Gastroesophageal sphincter (tissue), 4 donors: ENCODE results near the gene MGST1. TPM values are rescaled to one million over a fixed set of nuclear protein-coding genes. Genes with fewer than 3 reads are reported as not detected.

ENCODE experiments used
- ATAC-seq: fragments of 150-250 bp; one replicate; pipeline ENCODE4 v1.9.1; 2016; ENCODE audit warnings: mild to moderate bottlenecking, moderate library complexity
- H3K27ac ChIP-seq, 4 donors: fragments of 200-600 bp; sonication (generic) in 3 of 4; 1 replicate in 3 of 4; 2 replicates in 1 of 4; pipeline ENCODE4 v1.5.1; 2016 to 2019
- H3K27me3 ChIP-seq: fragments of 200-600 bp; sonication (generic); one replicate; pipeline ENCODE4 v1.5.1; 2019
- H3K36me3 ChIP-seq, 2 donors: fragments of 200-600 bp; sonication (generic); one replicate each; pipeline ENCODE4 v1.5.1; 2019; ENCODE audit warnings: control low read depth in 1 of 2
- H3K4me1 ChIP-seq, 3 donors: fragments of 200-600 bp; sonication (generic); 1 replicate in 2 of 3; 2 replicates in 1 of 3; pipeline ENCODE4 v1.5.1; 2016 to 2019; ENCODE audit warnings: control low read depth in 2 of 3
- H3K4me3 ChIP-seq, 2 donors: fragments of 200-600 bp; sonication (generic); one replicate each; pipeline ENCODE4 v1.5.1; 2019; ENCODE audit warnings: mild to moderate bottlenecking in 1 of 2, moderate library complexity in 1 of 2
- H3K9me3 ChIP-seq, 3 donors: fragments of 200-600 bp; sonication (generic); one replicate each; pipeline ENCODE4 v1.5.1; 2017 to 2019; ENCODE audit warnings: control low read depth in 2 of 3
- CTCF ChIP-seq, 4 experiments: fragments of 200-600 bp in 2 of 4; fragments of 450-650 bp in 2 of 4; sonication (generic) in 1 of 4; IDR thresholded peaks; one replicate each; pipeline ENCODE4 v1.5.1; 2017 to 2019; ENCODE audit warnings: antibody characterized with exemption in 4 of 4, mild to moderate bottlenecking in 2 of 4, moderate library complexity in 2 of 4
- EP300 ChIP-seq: sonication (generic); formaldehyde crosslinking; IDR thresholded peaks from one replicate; pipeline ENCODE4 v1.6.1; 2017; ENCODE audit warnings: antibody characterized with exemption, mild to moderate bottlenecking
- POLR2A ChIP-seq, 2 donors: fragments of 450-650 bp; IDR thresholded peaks; one replicate each; pipeline ENCODE4 v1.6.1; 2017; ENCODE audit warnings: antibody characterized with exemption in 2 of 2, mild to moderate bottlenecking in 2 of 2, moderate library complexity in 1 of 2
- POLR2AphosphoS5 ChIP-seq: sonication (generic); formaldehyde crosslinking; IDR thresholded peaks from one replicate; pipeline ENCODE4 v1.6.1; 2017; ENCODE audit warnings: antibody characterized with exemption
- WGBS, 2 donors: methylation state at CpG; one replicate each; pipeline ENCODE4 v1.1.5; 2018; ENCODE audit warnings: low coverage in 1 of 2; 5-methylcytosine and 5-hydroxymethylcytosine counted together
- total RNA-seq, 4 donors: library from RNA; depleted of rRNA; stranded (reverse); fragments of >200 nt; gene quantifications; one replicate each; pipeline ENCODE4 v1.1.0, GENCODE V29; 2016

MGST1 gene
- total RNA-seq, 4 donors from 2014 or later, result 11.8 to 59.1 (median 45.1) TPM

- H3K4me1 ChIP-seq, result no peaks in the 10 kb centered on the region
- H3K36me3 ChIP-seq, result no peaks in the 10 kb centered on the region
- TF ChIP-seq POLR2A (IDR thresholded peaks at IDR 0.05) (no peak), EP300 (no peak)
- no peak overlapping the region for H3K4me3 ChIP-seq
- no peaks in the 10 kb centered on the region for H3K9me3 ChIP-seq
- ATAC-seq, result no peak
- 100% methylated on average over 1 to 2 of the region's 2 CpGs for WGBS, 2 donors
- no peak overlapping the region for H3K27ac ChIP-seq
- H3K27me3 ChIP-seq, result no peaks in the 10 kb centered on the region
These were observed 15.4 kb upstream of the MGST1 start for GRCh38 chr12:16331998-16332397.

- H3K4me1 ChIP-seq, result no peaks in the 10 kb centered on the region
- no peak overlapping the region for H3K27ac ChIP-seq
- ATAC-seq, result no peak
- TF ChIP-seq POLR2AphosphoS5 (no peak), POLR2A (IDR thresholded peaks at IDR 0.05) (no peak), CTCF (IDR thresholded peaks at IDR 0.05) (no peak), EP300 (no peak)
- no peak overlapping the region for H3K4me3 ChIP-seq
- H3K27me3 ChIP-seq, result no peaks in the 10 kb centered on the region
- no peaks in the 10 kb centered on the region for H3K9me3 ChIP-seq
- H3K36me3 ChIP-seq, result no peaks in the 10 kb centered on the region
- WGBS, 2 donors, result 48 to 67% methylated on average over 3 to 4 of the region's 4 CpGs
These were observed 11.6 kb upstream of the MGST1 start for GRCh38 chr12:16335838-16336237.

GRCh38 chr12:16344269-16344668, 3.2 kb upstream of the MGST1 start:
- Histone ChIP-seq H3K36me3 (no peaks in the 10 kb centered on the region), H3K27me3 (peaks cover 13% of the 10 kb centered on the region), H3K4me1 (peaks cover 0 to 6% (median 0%) of the 10 kb centered on the region in 3 donors), H3K9me3 (no peaks in the 10 kb centered on the region), H3K4me3 (no peak overlapping the region), H3K27ac (no peak overlapping the region)
- TF ChIP-seq POLR2AphosphoS5, result no peak
- no peak for ATAC-seq
- 72 to 74% methylated on average over 2 to 3 of the region's 3 CpGs for WGBS, 2 donors

GRCh38 chr12:16345105-16345504, 2.3 kb upstream of the MGST1 start:
- Histone ChIP-seq H3K4me1 (peaks cover 0 to 6% (median 0%) of the 10 kb centered on the region in 3 donors), H3K9me3 (no peaks in the 10 kb centered on the region), H3K36me3 (no peaks in the 10 kb centered on the region), H3K27ac (no peak overlapping the region), H3K27me3 (peaks cover 13% of the 10 kb centered on the region), H3K4me3 (no peak overlapping the region)
- 86 to 94% methylated on average over 1 of the region's 1 CpG for WGBS, 2 donors
- no peak for ATAC-seq
- TF ChIP-seq CTCF (IDR thresholded peaks at IDR 0.05) (no peak), POLR2AphosphoS5 (no peak), EP300 (no peak), POLR2A (IDR thresholded peaks at IDR 0.05) (no peak)

DNA sequence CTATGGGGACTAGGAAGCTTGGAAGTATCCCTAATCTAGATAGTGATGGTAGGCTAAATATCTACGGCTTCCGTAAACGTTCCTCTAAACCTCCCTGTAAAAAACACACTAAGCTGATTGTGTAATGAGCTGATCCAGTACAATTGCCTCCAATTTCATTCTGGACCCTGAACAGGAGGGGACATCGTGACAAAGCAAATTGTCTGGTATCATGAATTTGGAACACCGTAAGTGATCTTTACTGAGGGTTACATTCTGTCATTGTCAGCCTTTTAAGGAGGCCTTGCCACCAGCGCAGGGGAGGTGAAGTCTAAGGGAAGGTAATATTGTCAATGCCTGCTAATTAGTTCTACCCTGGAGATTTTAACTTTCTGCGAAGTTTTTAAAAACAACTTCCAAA, 487 bp upstream of the MGST1 start:
- Histone ChIP-seq H3K4me3 (peak overlapping the region; percentile 29 to 50), H3K4me1 (peaks cover 0 to 6% (median 0%) of the 10 kb centered on the region in 3 donors), H3K27ac (peak overlapping the region; percentile 26 to 79 (median 70)), H3K36me3 (no peaks in the 10 kb centered on the region), H3K27me3 (peaks cover 13% of the 10 kb centered on the region), H3K9me3 (no peaks in the 10 kb centered on the region)
- no peak for TF ChIP-seq EP300
- no peak for TF ChIP-seq POLR2AphosphoS5
- no peak for TF ChIP-seq CTCF (IDR thresholded peaks at IDR 0.05)
- TF ChIP-seq POLR2A (IDR thresholded peaks at IDR 0.05), result no peak
- WGBS, 2 donors, result 54 to 74% methylated on average over 6 of the region's 7 CpGs
- ATAC-seq, result no peak

DNA sequence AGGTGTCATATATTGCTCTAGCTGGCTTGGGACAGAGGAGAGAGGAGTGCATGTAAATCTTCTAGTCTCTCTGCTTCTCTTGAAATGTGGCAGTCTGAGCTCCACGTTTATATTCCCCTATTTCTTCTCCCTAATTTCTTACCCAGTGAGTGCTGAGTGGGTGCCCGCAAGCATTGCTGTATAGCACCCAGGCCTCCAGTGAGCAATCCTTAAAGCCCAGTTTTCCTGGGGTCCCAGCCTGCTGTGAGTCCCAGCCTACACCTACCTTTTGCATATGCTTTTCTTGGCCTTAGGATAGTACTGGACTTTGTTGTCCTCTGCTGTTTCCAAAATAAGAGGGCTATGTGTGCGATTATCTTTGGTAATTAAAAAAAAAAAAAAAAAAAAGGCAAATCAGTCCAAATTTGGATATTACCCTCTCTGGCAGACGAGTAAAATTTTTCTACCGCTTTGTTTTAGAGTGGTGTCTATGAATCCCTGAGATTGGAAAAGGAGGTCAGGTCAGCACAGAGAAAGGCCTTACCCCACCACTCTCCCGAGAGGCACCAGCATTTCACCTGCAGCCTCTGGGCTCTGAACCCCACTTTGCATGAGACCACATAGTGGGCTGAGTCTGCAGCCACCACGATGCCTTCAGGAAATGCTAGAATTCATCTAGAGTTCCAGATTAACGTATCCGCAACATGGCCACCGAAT, 1.1 kb downstream of the MGST1 start:
- H3K9me3 ChIP-seq, result no peaks in the 10 kb centered on the region
- peak overlapping the region; percentile 8 to 79 (median 70) for H3K27ac ChIP-seq
- ATAC-seq, result peak; percentile 6
- TF ChIP-seq POLR2A (IDR thresholded peaks at IDR 0.05) (no peak), POLR2AphosphoS5 (no peak), EP300 (no peak), CTCF (IDR thresholded peaks at IDR 0.05) (no peak)
- H3K4me3 ChIP-seq, result peak overlapping the region; percentile 29 to 50
- WGBS, 2 donors, result 57 to 75% methylated on average over 9 to 10 of the region's 10 CpGs
- H3K27me3 ChIP-seq, result peaks cover 13% of the 10 kb centered on the region
- H3K4me1 ChIP-seq, result peaks cover 0 to 6% (median 0%) of the 10 kb centered on the region in 3 donors
- H3K36me3 ChIP-seq, result no peaks in the 10 kb centered on the region
